RWPE1 (cell line): ENCODE measurements around the gene PDE6D.
A peak's percentile ranks its signal among the peaks of the same experiment; 100 is the strongest.

Source experiments
- CTCF ChIA-PET: fragments of 350-600 bp; sonication (Branson Sonifier 250); formaldehyde crosslinking; extraction: SDS; loops from one replicate; lab custom pipeline; 2021; lab: Yijun Ruan, JAX
- POLR2A ChIA-PET: fragments of 400-600 bp; formaldehyde crosslinking; extraction: SDS; loops from one replicate; lab custom pipeline; 2020; ENCODE audit warnings: antibody characterized with exemption; ENCODE audit not compliant: low non-redundant PET; lab: Yijun Ruan, JAX
- DNase-seq: peaks from one replicate; pipeline ENCODE4 v3.0.0; 2012; ENCODE audit warnings: low spot score
- H3K27ac ChIP-seq: fragments of 450-650 bp; 2 replicates; pipeline ENCODE4 v1.5.1; 2017
- TF ChIP-seq, protein P1 (sequence below): fragments of 450-650 bp; conservative IDR thresholded peaks from 2 replicates; pipeline ENCODE4 v1.5.1; 2017; ENCODE audit warnings: low read depth, mild to moderate bottlenecking

PDE6D gene

DNA sequence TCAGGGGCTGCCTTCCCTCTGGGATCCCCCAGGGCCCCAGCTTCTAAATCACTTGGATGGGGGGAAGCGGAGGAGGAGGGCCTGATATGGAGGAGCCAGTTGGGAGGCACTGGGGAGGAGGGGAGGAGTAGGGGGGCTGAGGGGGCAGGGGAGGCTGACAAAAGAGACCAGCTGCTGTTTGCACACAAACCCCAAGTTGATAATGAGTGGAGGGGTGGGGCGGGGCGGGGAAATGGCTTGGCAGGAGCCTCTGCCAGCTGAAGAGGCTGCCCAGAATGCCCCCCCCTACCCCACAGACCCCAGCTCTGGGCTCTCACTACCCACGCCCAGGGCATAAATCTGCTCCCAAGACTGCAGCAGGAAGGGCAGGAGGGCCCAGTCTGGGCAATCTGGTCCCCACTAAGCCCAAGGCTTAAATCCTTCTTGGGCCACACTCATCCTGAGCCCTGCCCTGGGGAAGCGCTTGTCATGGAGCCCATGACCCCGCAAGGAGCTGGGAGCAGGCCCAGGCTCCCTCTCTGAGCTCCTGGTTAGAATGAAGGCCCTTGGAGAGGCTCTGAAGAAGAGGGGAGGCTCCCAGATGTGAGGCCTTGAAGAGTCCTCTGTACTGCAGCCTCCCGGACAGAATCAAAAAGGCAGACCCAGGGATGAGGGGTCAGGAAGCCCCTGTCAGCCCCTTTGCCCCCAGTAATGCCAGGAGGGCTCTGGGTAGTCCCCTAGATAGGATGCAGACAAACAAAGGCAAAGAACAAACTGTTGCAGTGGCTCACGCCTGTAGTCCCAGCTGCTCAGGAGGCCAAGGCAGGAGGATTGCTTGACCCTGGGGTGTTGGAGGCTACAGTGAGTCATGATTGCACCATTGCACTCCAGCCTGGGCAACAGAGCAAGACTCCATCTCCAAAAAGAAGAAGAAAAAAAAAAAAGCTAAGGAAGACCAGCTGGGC, 97.5 kb downstream of the PDE6D start:
- TF ChIP-seq, protein P1, sequence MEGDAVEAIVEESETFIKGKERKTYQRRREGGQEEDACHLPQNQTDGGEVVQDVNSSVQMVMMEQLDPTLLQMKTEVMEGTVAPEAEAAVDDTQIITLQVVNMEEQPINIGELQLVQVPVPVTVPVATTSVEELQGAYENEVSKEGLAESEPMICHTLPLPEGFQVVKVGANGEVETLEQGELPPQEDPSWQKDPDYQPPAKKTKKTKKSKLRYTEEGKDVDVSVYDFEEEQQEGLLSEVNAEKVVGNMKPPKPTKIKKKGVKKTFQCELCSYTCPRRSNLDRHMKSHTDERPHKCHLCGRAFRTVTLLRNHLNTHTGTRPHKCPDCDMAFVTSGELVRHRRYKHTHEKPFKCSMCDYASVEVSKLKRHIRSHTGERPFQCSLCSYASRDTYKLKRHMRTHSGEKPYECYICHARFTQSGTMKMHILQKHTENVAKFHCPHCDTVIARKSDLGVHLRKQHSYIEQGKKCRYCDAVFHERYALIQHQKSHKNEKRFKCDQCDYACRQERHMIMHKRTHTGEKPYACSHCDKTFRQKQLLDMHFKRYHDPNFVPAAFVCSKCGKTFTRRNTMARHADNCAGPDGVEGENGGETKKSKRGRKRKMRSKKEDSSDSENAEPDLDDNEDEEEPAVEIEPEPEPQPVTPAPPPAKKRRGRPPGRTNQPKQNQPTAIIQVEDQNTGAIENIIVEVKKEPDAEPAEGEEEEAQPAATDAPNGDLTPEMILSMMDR, result no peak
- DNase-seq, result no peak
- H3K27ac ChIP-seq, result peak overlapping the region; percentile 97
- ChIA-PET CTCF (interaction anchor here (0.7 to 2.3 kb wide), 4 partner anchors 9 to 32 kb away, joined by 3 to 18 read pairs (median 8); no protein-coding TSS in a partner anchor), POLR2A (interaction anchor here (0.5 to 0.6 kb wide), 2 partner anchors 11 to 196 kb away, joined by 3 read pairs; no protein-coding TSS in a partner anchor)

DNA sequence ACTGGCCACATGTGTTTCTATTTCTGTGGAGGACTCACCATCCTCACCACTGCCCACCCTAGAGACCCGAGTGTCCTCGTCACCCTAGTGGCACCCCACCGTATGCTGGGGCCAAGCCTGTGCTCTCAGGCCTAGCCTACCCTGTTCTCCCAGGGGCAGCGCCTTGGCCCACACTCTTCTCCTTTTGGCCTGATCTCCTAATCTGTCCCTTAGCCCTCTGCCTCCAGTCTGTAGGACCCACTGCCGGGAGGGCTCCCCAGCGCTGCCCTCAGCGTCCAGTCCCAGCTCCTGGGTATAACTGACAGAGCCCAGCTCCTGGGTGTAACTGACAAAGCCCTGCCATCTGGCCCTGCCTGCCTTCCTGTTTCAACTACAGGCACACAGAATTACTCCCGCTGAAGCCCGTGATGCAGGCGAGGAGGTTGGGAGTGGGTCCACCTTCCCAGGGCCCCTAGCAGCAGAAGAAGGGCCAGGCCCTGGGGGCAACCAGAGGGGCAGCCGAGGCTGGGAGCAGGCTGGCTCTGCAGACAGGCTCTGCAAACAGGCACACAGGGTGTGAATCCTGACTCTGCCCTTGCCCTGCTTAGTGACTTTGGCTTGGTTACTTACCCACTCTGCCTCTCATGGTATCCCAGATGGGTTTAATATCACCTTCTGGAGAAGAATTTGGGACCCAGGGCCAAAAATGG, 98.3 kb downstream of the PDE6D start:
- DNase-seq, result no peak
- ChIA-PET POLR2A (interaction anchor here (0.5 kb wide), 1 partner anchor 10 kb away, joined by 3 read pairs; no protein-coding TSS in a partner anchor), CTCF (interaction anchor here (2.1 to 2.3 kb wide), 2 partner anchors 8 to 31 kb away, joined by 7 to 18 read pairs; no protein-coding TSS in a partner anchor)
- H3K27ac ChIP-seq, result peak overlapping the region; percentile 97
- TF ChIP-seq, protein P1, result no peak
